Measurements from ENCODE around the gene PRM2.

The PRM2 gene

DNA sequence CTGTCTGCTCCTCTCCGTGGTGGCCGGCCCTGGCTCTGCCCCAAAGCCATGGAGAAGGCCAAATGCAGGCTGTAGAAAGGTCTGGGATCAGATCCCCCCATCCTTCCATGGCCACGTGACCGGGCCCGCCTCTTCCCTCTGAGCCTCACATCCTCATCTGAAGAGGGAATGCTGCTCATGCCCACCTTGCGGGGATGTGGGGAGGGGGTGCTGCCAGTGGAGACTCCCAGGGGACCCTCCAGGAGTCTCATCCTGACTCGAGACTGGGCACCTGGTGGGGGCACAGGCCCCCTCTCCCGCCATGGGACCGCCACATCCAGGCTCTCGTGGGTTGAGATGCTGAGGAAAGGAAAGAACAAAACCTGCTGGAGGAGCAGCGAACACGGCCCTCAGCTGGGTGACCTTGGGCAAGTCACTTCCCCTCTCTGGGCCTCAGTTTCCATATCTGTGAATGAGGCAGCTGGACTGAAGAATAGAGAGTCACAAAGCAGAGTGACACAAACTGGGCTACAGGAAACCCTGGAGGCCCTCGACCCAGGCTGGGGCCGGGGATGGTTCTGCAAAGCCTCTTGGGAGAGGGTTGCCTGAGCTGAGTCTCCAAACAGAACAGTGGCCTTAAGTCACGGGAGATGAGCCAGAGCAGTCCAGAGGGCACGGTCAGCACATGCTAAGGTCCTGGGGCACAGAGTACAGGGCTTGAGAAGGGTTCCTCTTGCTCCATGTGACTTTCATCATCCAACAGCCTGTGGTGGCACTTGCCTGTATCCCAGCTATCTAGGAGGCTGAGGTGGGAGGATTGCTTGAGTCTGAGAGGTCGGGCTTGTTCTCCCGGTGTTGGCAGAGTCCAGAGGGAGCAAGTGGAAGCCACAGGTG lies 50.4 kb downstream of the PRM2 start:
- Histone ChIP-seq H3K36me3 (ENCODE audit: low read depth) (no peaks in the 10 kb centered on the region), H3K4me1 (ENCODE audit: insufficient read depth, poor library complexity, severe bottlenecking) (no peaks in the 10 kb centered on the region), H3K9me3 (ENCODE audit: severe bottlenecking) (no peaks in the 10 kb centered on the region), H3K4me3 (ENCODE audit: severe bottlenecking) (no peak overlapping the region), H3K27me3 (ENCODE audit: insufficient read depth, poor library complexity, severe bottlenecking) (no peaks in the 10 kb centered on the region), H3K27ac (ENCODE audit: poor library complexity, severe bottlenecking) (no peak overlapping the region)
- DNase-seq (ENCODE audit: low spot score): no peak
- TF ChIP-seq, protein P1, sequence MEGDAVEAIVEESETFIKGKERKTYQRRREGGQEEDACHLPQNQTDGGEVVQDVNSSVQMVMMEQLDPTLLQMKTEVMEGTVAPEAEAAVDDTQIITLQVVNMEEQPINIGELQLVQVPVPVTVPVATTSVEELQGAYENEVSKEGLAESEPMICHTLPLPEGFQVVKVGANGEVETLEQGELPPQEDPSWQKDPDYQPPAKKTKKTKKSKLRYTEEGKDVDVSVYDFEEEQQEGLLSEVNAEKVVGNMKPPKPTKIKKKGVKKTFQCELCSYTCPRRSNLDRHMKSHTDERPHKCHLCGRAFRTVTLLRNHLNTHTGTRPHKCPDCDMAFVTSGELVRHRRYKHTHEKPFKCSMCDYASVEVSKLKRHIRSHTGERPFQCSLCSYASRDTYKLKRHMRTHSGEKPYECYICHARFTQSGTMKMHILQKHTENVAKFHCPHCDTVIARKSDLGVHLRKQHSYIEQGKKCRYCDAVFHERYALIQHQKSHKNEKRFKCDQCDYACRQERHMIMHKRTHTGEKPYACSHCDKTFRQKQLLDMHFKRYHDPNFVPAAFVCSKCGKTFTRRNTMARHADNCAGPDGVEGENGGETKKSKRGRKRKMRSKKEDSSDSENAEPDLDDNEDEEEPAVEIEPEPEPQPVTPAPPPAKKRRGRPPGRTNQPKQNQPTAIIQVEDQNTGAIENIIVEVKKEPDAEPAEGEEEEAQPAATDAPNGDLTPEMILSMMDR (IDR thresholded peaks at IDR 0.05; ENCODE audit: poor library complexity, severe bottlenecking): no peak
- ATAC-seq (ENCODE audit: low read depth): no peak
